GM12878 (cell line): ENCODE measurements around the gene SLC25A11. TPM values are rescaled to one million over a fixed set of nuclear protein-coding genes. Genes with fewer than 3 reads are reported as not detected.

ENCODE experiments used
- ATAC-seq: fragments of 200-7000 bp; cut with Tn5 transposase; 3 replicates; pipeline ENCODE4 v1.9.1; 2020; ENCODE audit warnings: mild to moderate bottlenecking, moderate library complexity
- Bru-seq: library from RNA; stranded (reverse); fragments of 400-500 nt; gene quantifications from one replicate; lab custom pipeline; 2021; lab: Mats Ljungman, UMichigan
- BruChase-seq, 2 experiments: library from RNA; stranded (reverse); fragments of 400-500 nt; gene quantifications; one replicate each; lab custom pipeline; 2021; lab: Mats Ljungman, UMichigan
- BruUV-seq: library from RNA; stranded (reverse); fragments of 400-500 nt; replicated peaks from 2 replicates; lab custom pipeline; 2021; lab: Mats Ljungman, UMichigan
- CTCF ChIA-PET: fragments of 300-600 bp; sonication (Branson Sonifier 250); formaldehyde crosslinking; extraction: SDS; loops from one replicate; lab custom pipeline; 2021; ENCODE audit warnings: inconsistent platforms; lab: Yijun Ruan, JAX
- POLR2A ChIA-PET: fragments of 350-600 bp; formaldehyde crosslinking; extraction: SDS; loops from one replicate; lab custom pipeline; 2021; ENCODE audit warnings: inconsistent platforms; lab: Charles Lee
- RAD21 ChIA-PET: fragments of 300-600 bp; sonication (Branson Sonifier 250); formaldehyde crosslinking; loops from one replicate; lab custom pipeline; 2023; ENCODE audit warnings: antibody characterized with exemption; ENCODE audit not compliant: unreplicated experiment; lab: Charles Lee
- SMC1A ChIA-PET: fragments of 300-600 bp; sonication (Branson Sonifier 250); formaldehyde crosslinking; loops from one replicate; lab custom pipeline; 2023; ENCODE audit not compliant: unreplicated experiment, uncharacterized antibody; lab: Charles Lee
- DNase-seq: peaks from one replicate; pipeline ENCODE4 v3.0.0-alpha.2; 2011; ENCODE audit warnings: low read depth, low spot score
- FAIRE-seq: peaks from 3 replicates; lab custom pipeline; 2011; peaks lifted over from hg19 to GRCh38; lab: Jason Lieb, UNC
- H2AFZ ChIP-seq: 2 replicates; pipeline ENCODE4 v1.6.0; 2011; ENCODE audit warnings: low read depth, low read length, control low read depth; ENCODE audit not compliant: control insufficient read depth
- H3K27ac ChIP-seq: 2 replicates; pipeline ENCODE4 v1.5.1; 2011; ENCODE audit warnings: control low read depth; ENCODE audit not compliant: control insufficient read depth, insufficient read depth
- H3K27me3 ChIP-seq, 2 experiments: replicated peaks in 1 of 2; 2 replicates each; pipeline versions ENCODE4 v1.6.0 to v1.6.1; 2011; ENCODE audit warnings: low read length in 1 of 2; ENCODE audit not compliant: control insufficient read depth in 2 of 2, insufficient read depth in 2 of 2
- H3K36me3 ChIP-seq, 2 experiments: 2 replicates each; pipeline ENCODE4 v1.5.1; 2011; ENCODE audit warnings: low read length in 1 of 2; ENCODE audit not compliant: control insufficient read depth in 2 of 2, insufficient read depth in 2 of 2
- H3K4me1 ChIP-seq: 2 replicates; pipeline ENCODE4 v1.6.1; 2011; ENCODE audit warnings: mild to moderate bottlenecking, low read length, moderate library complexity, mixed read lengths; ENCODE audit not compliant: control insufficient read depth, insufficient read depth
- H3K4me2 ChIP-seq: 2 replicates; pipeline ENCODE4 v1.6.0; 2011; ENCODE audit warnings: control low read depth; ENCODE audit not compliant: control insufficient read depth, insufficient read depth
- H3K4me3 ChIP-seq: fragments of 200-600 bp; sonication (generic); 2 replicates; pipeline ENCODE4 v1.5.1; 2016
- H3K79me2 ChIP-seq: 2 replicates; pipeline ENCODE4 v1.6.0; 2011; ENCODE audit warnings: low read length; ENCODE audit not compliant: control insufficient read depth, insufficient read depth
- H3K9ac ChIP-seq: 2 replicates; pipeline ENCODE4 v1.8.0; 2011; ENCODE audit warnings: low read length, control low read depth, mixed read lengths; ENCODE audit not compliant: control insufficient read depth, insufficient read depth
- H3K9me3 ChIP-seq: replicated peaks from 3 replicates; pipeline ENCODE4 v1.5.1; 2011; ENCODE audit warnings: mild to moderate bottlenecking, low read length; ENCODE audit not compliant: control insufficient read depth, insufficient read depth
- H4K20me1 ChIP-seq: 2 replicates; pipeline ENCODE4 v1.6.0; 2011; ENCODE audit not compliant: control insufficient read depth, insufficient read depth
- BACH1 ChIP-seq: fragments of 450-650 bp; IDR thresholded peaks from 2 replicates; pipeline ENCODE4 v1.6.1; 2017; ENCODE audit warnings: mild to moderate bottlenecking, borderline replicate concordance
- BHLHE40 ChIP-seq, 2 experiments: fragments of 450-650 bp in 1 of 2; IDR thresholded peaks; 2 replicates each; pipeline ENCODE4 v1.6.1; 2011 to 2017; ENCODE audit warnings: low read depth in 2 of 2, borderline replicate concordance in 1 of 2, improper control_type of control experiment in 1 of 2, low read length in 1 of 2, mild to moderate bottlenecking in 1 of 2
- CREB1 ChIP-seq: IDR thresholded peaks from 2 replicates; pipeline ENCODE4 v1.6.1; 2012; ENCODE audit warnings: low read depth, mild to moderate bottlenecking, inconsistent platforms
- EED ChIP-seq: sonication (generic); IDR thresholded peaks from 2 replicates; pipeline ENCODE4 v1.6.1; 2016; ENCODE audit warnings: antibody characterized with exemption, low read depth
- HDAC2 ChIP-seq: fragments of 200-600 bp; sonication (generic); IDR thresholded peaks from 2 replicates; pipeline ENCODE4 v1.6.1; 2017
- NFYB ChIP-seq: IDR thresholded peaks from 2 replicates; pipeline ENCODE4 v1.6.1; 2011; ENCODE audit warnings: low read depth, mild to moderate bottlenecking, low read length, improper control_type of control experiment, moderate library complexity; ENCODE audit not compliant: insufficient read depth
- SMAD1 ChIP-seq: fragments of 450-650 bp; IDR thresholded peaks from 2 replicates; pipeline ENCODE4 v1.6.1; 2018; ENCODE audit warnings: mild to moderate bottlenecking, low read depth; ENCODE audit not compliant: partially characterized antibody
- ZNF217 ChIP-seq: fragments of 450-650 bp; IDR thresholded peaks from 2 replicates; pipeline ENCODE4 v1.6.1; 2017; ENCODE audit warnings: antibody characterized with exemption, mild to moderate bottlenecking
- WGBS: methylation state at CpG from one replicate; pipeline ENCODE4 v1.1.6; 2016; ENCODE audit warnings: low lambda C conversion rate; ENCODE audit not compliant: insufficient replicate concordance, insufficient coverage; ENCODE audit errors: missing lambda C conversion rate; 5-methylcytosine and 5-hydroxymethylcytosine counted together
- in situ Hi-C: fragments of 300-500 bp; cut with MboI; formaldehyde crosslinking; loops from 9 replicates; pipeline ENCODE4 v1.14.3; 2018; ENCODE audit warnings: mixed read lengths
- intact Hi-C: fragments of 100-400 bp; cut with micrococcal nuclease; formaldehyde crosslinking; loops from one replicate; pipeline ENCODE4 v1.14.2; 2022; ENCODE audit not compliant: unreplicated experiment
- long read RNA-seq, 2 experiments: library from polyadenylated mRNA; unstranded; transcript quantifications; one replicate each; pipeline ENCODE4 v2.0.0, GENCODE V29; 2019 to 2020
- polyA minus RNA-seq, 3 experiments: library from RNA; depleted of rRNA, polyadenylated mRNA; stranded (reverse); fragments of >200 nt; gene quantifications; 2 replicates each; pipeline ENCODE4 v1.2.3, GENCODE V29; 2011
- polyA plus RNA-seq, 11 experiments: library from polyadenylated mRNA; depleted of rRNA in 4 of 11; unstranded in 6 of 11; stranded (reverse) in 5 of 11; fragments of >200 nt; fragmentation: Nextera tagmentation in 4 of 11; fragmentation: Illumina TruSeq in 1 of 11; extraction: Ambion mirVana in 4 of 11; extraction: Trizol in 1 of 11; gene quantifications; 1 replicate in 1 of 11; 2 replicates in 10 of 11; pipeline versions ENCODE4 v1.2.1 to v1.2.3, GENCODE V29; 2011 to 2016; ENCODE audit warnings: inconsistent platforms in 2 of 11, missing spikeins in 2 of 11, low read depth in 1 of 11
- total RNA-seq, 4 experiments: library from RNA; depleted of rRNA in 3 of 4; stranded (reverse); fragments of >200 nt in 3 of 4; fragmentation: Illumina TruSeq in 1 of 4; extraction: Trizol in 1 of 4; gene quantifications; 2 replicates each; pipeline versions ENCODE4 v1.2.1 to v1.2.3, GENCODE V29; 2013 to 2021
- TF ChIP-seq, protein P1 (sequence below): IDR thresholded peaks from 2 replicates; pipeline ENCODE4 v1.6.1; 2012; ENCODE audit warnings: low read depth, low read length, improper control_type of control experiment
- TF ChIP-seq, protein P2 (sequence below): fragments of 450-650 bp; IDR thresholded peaks from 2 replicates; pipeline ENCODE4 v1.6.1; 2016; ENCODE audit warnings: mild to moderate bottlenecking

The SLC25A11 gene, protein sequence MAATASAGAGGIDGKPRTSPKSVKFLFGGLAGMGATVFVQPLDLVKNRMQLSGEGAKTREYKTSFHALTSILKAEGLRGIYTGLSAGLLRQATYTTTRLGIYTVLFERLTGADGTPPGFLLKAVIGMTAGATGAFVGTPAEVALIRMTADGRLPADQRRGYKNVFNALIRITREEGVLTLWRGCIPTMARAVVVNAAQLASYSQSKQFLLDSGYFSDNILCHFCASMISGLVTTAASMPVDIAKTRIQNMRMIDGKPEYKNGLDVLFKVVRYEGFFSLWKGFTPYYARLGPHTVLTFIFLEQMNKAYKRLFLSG
- 39.8 and 41.2 TPM in 2 replicates for total RNA-seq (2013; cell fraction: nucleolus; rRNA removed)
- total RNA-seq (2014; rRNA removed) (82.7 and 91.4 TPM in 2 replicates), total RNA-seq (2014; rRNA removed; fragmentation: Illumina TruSeq; extraction: Trizol) (32.1 and 35.2 TPM in 2 replicates), total RNA-seq (2021) (73.7 and 82.2 TPM in 2 replicates), polyA plus RNA-seq (2011; rRNA removed) (11.8 and 28.2 TPM in 2 replicates), polyA plus RNA-seq (2014; fragmentation: Illumina TruSeq; extraction: Trizol) (19.1 and 59.2 TPM in 2 replicates), polyA plus RNA-seq (2014; fragmentation: Nextera tagmentation; extraction: Ambion mirVana) (10 to 100 TPM in 1 of 2 experiments, 1 to 10 TPM in 1; 5.8 to 10.9 TPM), polyA plus RNA-seq (2014; rRNA removed) (70.9 and 72.5 TPM in 2 replicates), polyA plus RNA-seq (2016; fragmentation: Nextera tagmentation; extraction: Ambion mirVana) (100 to 1,000 TPM; 141 to 142 TPM), polyA minus RNA-seq (2011; rRNA and poly(A)+ RNA removed) (23.3 and 40.2 TPM in 2 replicates), Bru-seq, nascent RNA (percentile 77 among the genes with signal in this experiment), BruChase-seq, experiment 1, labeled RNA remaining after a 6-hour chase (percentile 71 among the genes with signal in this experiment), BruChase-seq, experiment 2, labeled RNA remaining after a 2-hour chase (percentile 67 among the genes with signal in this experiment)
- 14.1 TPM for polyA plus RNA-seq (2011; ENCODE audit: low read depth)
- 50.2 TPM in 2 replicates for polyA plus RNA-seq (2011; cell fraction: cytosol; rRNA removed)
- 59.6 and 63.5 TPM in 2 replicates for polyA plus RNA-seq (2011; cell fraction: nucleus; rRNA removed)
- polyA plus RNA-seq (2012), result 33.1 and 38.0 TPM in 2 replicates
- polyA minus RNA-seq (2011; cell fraction: cytosol; rRNA and poly(A)+ RNA removed), result 12.2 and 13.4 TPM in 2 replicates
- 32.0 and 59.6 TPM in 2 replicates for polyA minus RNA-seq (2011; cell fraction: nucleus; rRNA and poly(A)+ RNA removed)
- long read RNA-seq, experiment 1, transcript SLC25A11-201 (8 exons, 1,897 nt), result major isoform, 70 of 75 reads
- long read RNA-seq, experiment 1, partial matches to known transcripts, result 1 of 75 reads
- long read RNA-seq, experiment 1, other reads (novel, unspliced or antisense), result 1 of 75 reads
- long read RNA-seq, experiment 2, transcript SLC25A11-201 (8 exons, 1,897 nt), result major isoform, 62 of 67 reads
- long read RNA-seq, experiment 2, partial matches to known transcripts, result 2 of 67 reads
- long read RNA-seq, experiment 2, other reads (novel, unspliced or antisense), result 1 of 67 reads

DNA sequence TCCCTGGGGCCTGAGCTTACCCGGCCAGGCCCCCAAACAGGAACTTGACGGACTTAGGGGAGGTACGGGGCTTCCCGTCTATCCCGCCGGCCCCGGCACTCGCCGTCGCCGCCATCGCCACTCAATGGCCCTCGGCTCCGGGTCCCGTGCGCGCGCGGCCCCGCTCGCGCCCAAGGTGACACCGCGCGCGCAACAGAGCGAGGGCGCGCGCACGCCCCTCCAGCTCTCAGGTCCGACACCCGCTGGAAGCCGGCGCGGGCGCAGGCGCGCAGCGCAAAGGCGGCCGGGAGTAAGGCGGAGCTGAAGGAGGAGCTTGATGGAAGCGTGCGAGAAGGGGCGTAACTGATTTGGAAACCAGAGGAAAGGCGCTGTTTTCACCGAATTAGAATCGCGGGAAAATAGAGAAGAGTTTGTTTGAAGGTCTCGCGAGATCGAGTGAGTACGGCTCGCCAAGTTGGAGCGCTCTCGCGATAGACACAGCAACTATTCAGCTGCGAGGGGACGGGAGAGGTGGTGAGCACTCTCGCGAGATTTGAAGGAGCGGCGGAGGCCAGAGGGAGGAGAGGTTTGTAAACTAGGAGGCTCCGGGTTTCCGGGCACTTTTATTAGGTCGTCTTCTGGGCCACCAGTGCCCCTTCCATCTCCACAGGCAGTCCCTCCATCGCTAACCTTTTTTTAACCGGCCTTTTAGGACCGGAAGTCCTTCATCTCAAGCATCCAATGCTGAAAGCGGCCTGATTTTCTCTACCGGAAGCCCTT is at the start of gene SLC25A11, which contains the start of gene RNF167:
Gene SLC25A11, minus strand, starts transcription at position 251 of the 759 bp plus-strand sequence. Its CDS starts 136 bp downstream, at position 115.
Gene RNF167, plus strand, starts transcription at position 473 of the 759 bp plus-strand sequence. CDS start 642 bp downstream, outside the sequence.
- ChIA-PET RAD21 (interaction anchor here (0.8 to 2.8 kb wide), 11 partner anchors 8 to 384 kb away, joined by 3 to 31 read pairs (median 6); partner anchors contain the start of genes ARRB2, CHRNE, ENO3 and INCA1), POLR2A (interaction anchor here (0.6 to 17.5 kb wide), 18 partner anchors 9 to 1503 kb away, joined by 3 to 272 read pairs (median 4); partner anchors contain the start of genes CAMTA2, DERL2, ENO3 and INCA1), CTCF (interaction anchor here (1.1 to 3.5 kb wide), 10 partner anchors 11 to 207 kb away, joined by 3 to 28 read pairs (median 4); partner anchors contain the start of genes C17orf107, CHRNE, ENO3 and SPAG7), SMC1A (interaction anchor here (0.7 to 4.5 kb wide), 14 partner anchors 12 to 316 kb away, joined by 3 to 38 read pairs (median 4); partner anchors contain the start of genes CAMTA2, CHRNE, ENO3 and SPAG7)
- Histone ChIP-seq H3K27me3 (no peaks in the 10 kb centered on the region), H3K27ac (peak within 1 kb of the TSS; percentile 97), H3K4me2 (peak within 1 kb of the TSS; percentile 98), H2AFZ (peak within 1 kb of the TSS; percentile 77), H3K79me2 (peaks cover 67% of the 10 kb centered on the region), H3K36me3 (peaks cover 12 to 25% of the 10 kb centered on the region in 2 experiments), H3K9ac (peak within 1 kb of the TSS; percentile 98), H4K20me1 (no peaks in the 10 kb centered on the region; the same call in 1 of the 2 replicates), H3K9me3 (no peaks in the 10 kb centered on the region), H3K4me1 (peaks cover 41% of the 10 kb centered on the region), H3K4me3 (peak within 1 kb of the TSS; percentile 92)
- peak; percentile 98 for FAIRE-seq
- under 1% methylated on average over 66 of the region's 72 CpGs for WGBS
- intact Hi-C loops, result loop anchor here (5.0 kb wide), 1 partner anchor 297 kb away; no protein-coding TSS in a partner anchor
- ATAC-seq, result peak; percentile 83
- peak; percentile 100 for DNase-seq
- in situ Hi-C loops, result no loop called here
- no TSS peak for BruUV-seq
- peak; percentile 78 for TF ChIP-seq SMAD1
- TF ChIP-seq BHLHE40 (IDR thresholded peaks at IDR 0.05; ENCODE audit: borderline replicate concordance in 1 of 2, low read depth in 2 of 2, low read length in 1 of 2), result peak; percentile 95 to 99
- TF ChIP-seq, protein P1, sequence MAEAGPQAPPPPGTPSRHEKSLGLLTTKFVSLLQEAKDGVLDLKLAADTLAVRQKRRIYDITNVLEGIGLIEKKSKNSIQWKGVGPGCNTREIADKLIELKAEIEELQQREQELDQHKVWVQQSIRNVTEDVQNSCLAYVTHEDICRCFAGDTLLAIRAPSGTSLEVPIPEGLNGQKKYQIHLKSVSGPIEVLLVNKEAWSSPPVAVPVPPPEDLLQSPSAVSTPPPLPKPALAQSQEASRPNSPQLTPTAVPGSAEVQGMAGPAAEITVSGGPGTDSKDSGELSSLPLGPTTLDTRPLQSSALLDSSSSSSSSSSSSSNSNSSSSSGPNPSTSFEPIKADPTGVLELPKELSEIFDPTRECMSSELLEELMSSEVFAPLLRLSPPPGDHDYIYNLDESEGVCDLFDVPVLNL, result peak; percentile 38; the same call in 1 of the 2 replicates
- TF ChIP-seq, protein P2, sequence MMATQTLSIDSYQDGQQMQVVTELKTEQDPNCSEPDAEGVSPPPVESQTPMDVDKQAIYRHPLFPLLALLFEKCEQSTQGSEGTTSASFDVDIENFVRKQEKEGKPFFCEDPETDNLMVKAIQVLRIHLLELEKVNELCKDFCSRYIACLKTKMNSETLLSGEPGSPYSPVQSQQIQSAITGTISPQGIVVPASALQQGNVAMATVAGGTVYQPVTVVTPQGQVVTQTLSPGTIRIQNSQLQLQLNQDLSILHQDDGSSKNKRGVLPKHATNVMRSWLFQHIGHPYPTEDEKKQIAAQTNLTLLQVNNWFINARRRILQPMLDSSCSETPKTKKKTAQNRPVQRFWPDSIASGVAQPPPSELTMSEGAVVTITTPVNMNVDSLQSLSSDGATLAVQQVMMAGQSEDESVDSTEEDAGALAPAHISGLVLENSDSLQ, result peak; percentile 93
- peak; percentile 83; the same call in 1 of the 2 replicates for TF ChIP-seq BACH1
- TF ChIP-seq ZNF217, result no peak; the same call in 1 of the 2 replicates
- TF ChIP-seq HDAC2, result no peak
- TF ChIP-seq EED, result no peak; the same call in 1 of the 2 replicates
- TF ChIP-seq NFYB, result peak; percentile 44; the same call in 1 of the 2 replicates
- TF ChIP-seq CREB1, result no peak
